Measurements from ENCODE around the gene MAK.
"Not testable (repeated sequence)": the region's sequence is repeated elsewhere in the genome, so short reads cannot be mapped to it uniquely, and the experiment has no call there.

Gene MAK

DNA sequence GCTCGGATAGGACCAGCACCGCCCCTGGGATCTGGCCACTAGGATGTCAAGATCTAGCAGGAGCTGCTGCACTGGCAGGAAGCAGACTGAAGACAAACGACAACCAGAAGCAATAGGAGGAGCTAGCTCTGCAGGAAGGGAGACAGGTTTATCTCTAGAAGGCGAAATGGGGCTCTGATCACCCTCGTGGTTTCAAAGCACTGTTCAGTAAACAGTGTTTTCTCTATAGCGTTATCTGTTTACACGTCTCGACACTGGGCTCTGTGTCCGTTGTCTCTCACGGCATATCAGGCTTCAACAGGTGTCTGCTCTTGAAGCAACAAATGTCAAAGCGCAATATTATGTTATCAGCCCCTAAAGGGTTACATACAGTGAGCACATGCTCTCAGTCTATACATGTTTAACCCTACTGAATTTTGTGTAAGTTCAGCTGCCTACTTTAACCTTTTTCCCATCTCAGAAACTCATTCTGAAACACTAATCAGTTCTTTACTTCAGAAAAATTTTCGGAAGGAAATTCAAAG, 66.9 kb downstream of the MAK start:
- DNase-seq = no peak

DNA sequence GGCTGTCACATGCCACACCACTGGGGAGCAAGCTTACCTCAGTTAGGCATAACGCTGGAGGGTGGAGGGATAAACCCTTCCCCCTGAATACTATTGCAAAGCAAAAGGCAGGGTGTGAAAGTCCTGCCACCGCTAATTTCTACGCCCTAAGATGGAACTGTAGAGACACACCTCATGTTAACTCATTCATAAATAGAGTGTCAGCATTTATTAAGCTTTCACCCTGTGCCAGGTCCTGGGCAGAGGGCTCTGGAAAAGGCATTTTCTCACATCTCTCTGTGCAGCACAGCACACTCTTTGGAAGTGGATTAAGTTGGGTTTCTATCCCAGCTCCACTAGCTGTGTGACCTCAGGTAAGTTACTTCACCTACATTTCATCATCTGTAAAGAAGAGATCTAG, 68.9 kb downstream of the MAK start:
- DNase-seq = no peak

DNA sequence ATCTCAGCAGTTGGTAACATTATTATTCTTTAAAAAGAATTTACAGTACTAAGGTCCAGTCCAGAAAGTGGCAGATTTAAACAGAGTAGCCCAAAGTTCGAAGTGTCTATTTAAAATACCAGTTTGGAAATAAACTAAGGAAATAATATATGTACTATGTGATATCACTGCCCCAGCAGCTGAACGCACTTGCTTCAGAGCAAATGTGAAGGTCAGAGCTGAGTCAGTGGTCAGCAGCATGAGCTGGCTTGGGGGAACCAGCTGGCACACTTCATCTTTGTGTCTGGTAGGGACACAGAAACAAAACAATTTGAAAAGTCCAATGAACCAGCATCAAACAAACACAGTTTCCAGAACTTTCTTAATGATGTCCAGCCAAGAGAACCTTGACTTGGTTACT, 75.3 kb downstream of the MAK start:
- DNase-seq = no peak

DNA sequence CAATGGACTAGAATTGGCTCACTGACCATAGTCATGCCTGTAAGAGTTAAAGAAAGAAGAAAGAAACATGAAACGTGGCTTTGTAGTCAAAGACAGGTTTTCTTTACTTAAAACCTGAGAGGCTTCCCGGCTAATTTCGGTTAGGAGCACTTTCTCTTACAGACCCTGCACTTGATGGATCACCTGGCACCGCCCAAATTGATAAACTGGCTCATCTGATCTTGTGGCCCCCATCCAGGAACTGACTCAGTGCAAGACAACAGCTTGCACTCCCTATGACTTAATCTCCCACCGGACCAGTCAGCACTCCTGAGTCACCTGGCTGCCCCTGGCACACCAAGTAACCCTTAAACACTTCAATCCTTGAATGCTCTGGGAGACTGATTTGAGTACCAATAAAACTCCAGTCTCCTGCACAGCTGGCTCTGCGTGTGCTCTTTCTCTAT, 78.4 kb downstream of the MAK start:
- no peak for DNase-seq

DNA sequence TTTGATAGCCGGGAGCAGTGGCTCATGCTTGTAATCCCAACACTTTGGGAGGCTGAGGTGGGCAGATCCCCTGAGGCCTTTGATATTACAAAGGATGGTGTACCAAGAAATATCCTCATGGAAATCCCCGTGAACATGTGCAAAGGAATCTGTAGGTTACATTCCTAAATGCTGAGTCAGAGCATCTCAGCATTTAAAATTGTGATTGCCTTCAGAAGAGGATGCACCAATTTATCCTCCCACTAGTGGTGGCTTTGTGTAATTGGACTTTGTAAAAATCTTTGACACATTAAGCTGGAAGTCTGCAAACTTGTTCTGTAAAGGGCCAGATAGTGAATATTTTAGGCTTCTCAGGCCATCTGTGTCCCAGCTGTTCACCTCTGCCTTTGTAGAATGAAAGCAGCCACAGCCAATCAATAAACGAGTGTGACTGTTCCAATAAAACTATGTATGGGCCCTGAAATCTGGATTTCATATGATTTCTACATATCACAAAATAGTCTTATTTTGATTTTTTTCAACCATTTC, 79.0 kb downstream of the MAK start:
- DNase-seq = no peak

DNA sequence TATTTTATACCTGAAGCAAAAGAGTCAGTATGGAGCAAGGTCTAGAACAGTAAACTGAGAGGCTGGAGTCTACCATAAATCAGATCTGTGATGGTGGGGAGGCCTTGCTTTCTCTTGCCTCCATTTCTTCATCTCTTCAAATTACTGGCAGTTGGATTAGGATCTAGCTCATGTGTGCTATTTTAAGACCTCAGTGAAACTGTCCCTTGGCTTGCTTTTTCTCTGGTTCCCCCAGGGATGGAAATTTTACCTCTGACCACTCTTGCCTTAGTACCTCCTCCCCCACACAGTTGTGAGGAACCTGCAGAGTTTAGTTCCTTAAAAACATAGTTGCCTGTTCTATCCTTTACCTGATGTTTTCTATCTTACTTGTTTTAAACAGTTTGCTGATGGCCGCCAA, 82.3 kb downstream of the MAK start:
- DNase-seq = no peak

DNA sequence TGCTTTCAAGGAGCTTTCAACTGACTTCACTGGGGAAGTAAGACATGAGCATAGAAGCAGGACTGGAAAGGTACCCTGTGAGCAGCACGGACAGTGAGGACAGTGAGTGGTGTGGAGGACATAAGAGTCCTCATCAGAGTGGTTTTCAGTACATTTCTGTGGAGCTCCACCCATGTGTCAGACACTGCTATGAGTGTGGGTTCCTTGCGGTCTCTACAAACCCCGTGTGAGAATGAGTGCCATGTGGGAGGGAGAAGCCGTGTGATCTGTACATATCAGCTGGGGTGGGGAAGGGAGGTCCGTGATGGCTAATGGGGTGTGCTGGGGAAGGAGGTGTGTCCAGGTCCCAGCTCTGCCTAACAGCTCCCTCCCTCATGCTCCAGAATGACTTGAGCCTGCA, 86.6 kb downstream of the MAK start:
- not testable (repeated sequence) for DNase-seq

DNA sequence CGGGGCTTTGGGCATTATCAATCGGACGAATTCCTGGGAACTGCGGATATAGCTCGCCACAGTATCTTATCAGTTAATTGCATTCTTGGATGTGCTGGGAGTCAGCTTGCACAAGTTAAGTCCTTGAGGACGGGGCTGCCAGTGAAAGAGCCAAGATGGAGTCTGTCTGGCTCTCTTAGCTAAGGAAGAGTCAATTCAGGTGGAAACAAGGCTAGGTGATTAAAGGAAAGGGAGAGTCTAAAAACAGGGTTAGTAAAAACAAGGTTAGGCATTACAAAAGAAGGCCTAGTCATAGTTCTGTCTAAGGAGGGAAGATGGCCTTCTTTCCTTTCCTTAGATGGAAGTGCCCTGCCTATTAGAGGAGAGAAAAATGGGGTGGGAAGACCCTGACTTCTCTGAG, 87.8 kb downstream of the MAK start:
- not testable (repeated sequence) for DNase-seq

DNA sequence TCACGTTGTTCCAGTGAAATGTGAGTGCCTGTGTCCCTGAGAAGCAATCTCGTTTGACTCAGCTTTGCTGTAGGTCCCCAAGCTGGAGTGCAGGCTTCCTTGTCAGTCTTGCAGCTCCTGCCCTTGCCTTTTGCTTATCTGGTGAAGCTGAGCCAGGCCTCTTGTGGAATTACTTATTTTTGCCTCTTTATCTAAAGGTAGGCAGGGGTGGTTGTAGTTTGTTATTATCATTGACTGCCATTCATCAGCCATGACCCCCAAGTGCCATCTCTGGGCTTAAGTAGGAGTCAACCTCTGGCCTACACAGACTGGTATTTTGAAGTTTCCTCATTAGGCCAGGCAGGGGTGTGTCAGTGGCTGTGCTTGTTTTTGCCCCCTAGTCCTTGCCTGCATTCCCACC, 88.6 kb downstream of the MAK start:
- DNase-seq = no peak

DNA sequence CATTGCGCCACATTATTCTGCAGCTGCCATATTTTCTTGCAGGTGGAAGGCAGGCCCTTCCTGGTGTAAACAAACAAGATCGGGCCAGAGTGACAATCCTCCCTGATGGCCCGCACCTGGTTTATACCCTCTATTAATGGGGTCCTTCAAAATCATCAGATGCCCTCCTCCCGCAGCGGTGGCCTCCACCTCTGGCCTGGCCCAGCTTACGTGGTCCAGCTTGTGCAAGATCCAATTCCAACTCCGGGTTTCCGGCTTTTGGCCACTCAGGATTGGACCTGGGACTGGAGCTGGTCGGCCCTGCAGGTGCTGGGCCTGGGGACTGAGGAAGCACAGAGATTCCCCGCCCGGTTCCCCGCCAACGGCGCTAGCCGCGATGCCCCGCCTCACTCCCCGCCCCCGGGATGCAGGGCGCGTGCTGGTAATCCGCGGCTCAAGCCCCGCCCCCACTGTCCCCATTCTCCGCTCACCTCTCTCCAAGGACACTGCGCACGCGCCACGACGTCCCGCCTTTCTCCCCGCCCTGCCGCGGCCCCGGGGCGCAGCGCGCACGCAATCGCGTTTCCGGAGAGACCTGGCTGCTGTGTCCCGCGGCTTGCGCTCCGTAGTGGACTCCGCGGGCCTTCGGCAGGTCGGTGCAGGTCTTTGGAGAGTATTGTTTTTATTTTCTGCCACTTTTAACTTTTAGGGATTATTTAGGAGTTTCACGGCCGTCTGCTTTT, 90.9 kb downstream of the MAK start, which contains the start of gene TMEM14B:
Gene TMEM14B (plus strand): TSS at position 555 of the 722 bp plus-strand sequence. CDS start 1,441 bp downstream, outside the sequence.
- peak; percentile 93 to 97 for DNase-seq

DNA sequence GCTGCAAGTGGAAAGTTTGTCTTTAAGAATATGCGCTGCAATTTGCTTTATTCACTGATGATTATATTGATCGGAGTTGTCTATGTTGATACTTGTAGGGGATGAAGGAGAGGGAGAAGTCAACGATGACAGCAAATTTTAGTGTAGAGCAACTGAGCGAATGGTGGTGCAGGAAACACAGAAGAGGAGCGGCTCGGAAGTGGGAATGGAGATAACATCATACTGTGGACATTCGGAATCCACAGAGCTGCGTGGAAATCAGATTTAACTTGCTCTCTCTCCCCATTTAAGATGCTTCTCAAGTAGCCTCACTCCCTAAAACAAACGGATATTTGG, 91.5 kb downstream of the MAK start:
- DNase-seq = no peak

DNA sequence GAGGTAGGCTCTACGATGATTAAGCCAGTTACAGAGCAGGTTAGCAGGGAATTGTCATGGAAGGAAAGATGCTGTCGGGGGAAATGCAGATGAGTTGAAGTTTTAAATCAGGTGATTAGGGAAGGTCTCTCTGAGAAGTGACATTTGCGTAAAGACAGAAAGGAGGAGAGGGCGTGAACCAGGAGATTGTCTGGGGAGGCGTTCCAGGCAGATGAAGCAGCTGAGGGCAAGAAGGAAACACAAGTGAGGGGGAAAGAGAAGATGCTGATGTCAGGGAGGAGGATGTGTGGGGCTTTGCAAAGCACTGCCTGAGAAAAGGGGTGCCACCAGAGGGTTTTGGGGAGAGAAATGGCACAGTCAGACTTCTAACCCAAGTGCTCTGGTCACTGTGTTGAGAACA, 93.2 kb downstream of the MAK start:
- DNase-seq = no peak

DNA sequence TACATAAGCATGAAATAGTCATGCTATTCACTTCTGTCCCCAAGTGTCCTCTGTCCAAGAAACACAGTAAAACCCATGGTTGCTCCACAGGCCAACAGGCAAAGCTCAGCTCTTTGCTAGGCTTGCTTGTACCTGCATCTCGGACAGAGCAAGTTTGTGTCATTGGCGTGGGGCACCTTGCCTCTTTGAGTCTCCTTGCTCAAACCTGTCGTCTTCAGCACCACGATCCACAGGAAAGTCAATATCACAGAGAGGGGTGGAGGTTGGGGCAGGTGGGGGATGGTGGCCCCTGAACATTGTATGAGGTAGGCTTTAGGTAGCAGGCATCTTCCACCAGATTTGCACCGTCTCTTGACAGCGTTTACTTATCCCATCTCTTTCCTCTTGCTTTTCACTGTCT, 94.8 kb downstream of the MAK start:
- no peak for DNase-seq

DNA sequence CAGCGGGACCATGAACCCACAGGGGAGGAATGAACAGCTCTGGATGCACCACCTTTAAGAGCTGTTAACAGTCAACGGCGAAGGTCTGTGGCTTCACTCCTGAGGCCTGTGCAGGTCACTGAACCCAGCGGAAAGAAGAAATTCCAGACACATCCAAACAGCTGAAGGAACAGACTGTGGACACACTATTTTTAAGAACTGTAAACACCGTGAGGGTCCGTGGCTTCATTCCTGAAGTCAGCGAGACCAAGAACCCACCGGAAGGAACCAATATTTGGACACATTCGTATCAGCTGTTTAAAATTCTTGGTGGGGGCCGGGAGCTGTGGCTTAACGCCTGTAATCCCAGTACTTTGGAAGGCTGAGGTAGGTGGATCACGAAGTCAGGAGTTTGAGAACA, 96.1 kb downstream of the MAK start:
- DNase-seq = no peak

DNA sequence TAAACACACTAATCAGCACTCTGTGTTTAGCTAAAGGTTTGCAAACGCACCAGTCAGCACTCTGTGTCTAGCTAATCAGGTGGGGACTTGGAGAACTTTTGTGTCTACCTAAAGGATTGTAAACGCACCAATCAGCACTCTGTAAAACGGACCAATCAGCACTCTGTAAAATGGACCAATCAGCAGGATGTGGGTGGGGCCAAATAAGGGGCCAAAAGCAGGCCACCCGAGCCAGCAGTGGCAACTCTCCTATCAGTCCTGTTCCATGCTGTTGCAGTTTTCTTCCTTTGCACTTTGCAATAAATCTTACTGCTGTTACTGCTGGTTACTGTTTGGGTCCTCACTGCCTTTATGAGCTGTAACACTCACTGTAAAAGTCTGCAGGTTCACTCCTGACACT, 96.7 kb downstream of the MAK start:
- not testable (repeated sequence) for DNase-seq

DNA sequence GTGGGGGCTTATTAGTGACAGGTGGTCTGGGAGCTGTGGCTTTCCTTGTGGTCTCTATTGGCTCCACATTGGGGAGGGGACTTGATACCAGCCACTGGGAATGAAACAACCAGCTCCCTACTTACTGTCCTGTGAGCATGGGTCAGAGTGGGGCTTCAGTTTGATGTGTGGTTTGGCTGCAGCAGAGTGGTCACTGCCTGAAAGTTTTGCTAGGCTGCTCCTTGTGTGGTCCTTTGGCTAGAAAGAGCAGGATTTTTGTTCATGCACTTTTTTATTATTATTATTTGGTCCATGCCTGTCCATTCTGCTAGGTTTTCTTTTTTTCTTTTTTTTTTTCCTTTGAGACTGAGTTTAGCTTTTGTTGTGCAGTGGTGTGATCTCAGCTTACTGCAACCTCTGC, 98.3 kb downstream of the MAK start:
- no peak for DNase-seq

DNA sequence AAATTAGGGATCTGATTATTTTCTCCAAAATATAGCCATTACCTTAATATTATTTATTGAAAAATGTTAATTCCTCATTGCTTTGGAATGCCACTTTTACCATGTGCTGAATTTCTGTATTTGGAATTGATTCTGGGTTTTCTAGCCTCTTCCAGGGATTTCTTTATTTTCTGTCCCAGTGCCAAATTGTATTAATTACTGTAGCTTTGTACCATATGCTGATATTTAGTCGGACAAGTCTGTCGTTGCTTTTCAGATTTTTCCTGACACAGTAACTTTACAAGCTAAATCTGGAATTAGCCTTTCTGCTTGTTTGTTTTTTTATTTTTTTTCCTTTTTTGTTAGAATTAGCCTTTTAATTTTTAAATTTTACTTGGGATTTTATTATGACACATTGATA, 101.6 kb downstream of the MAK start:
- DNase-seq = no peak

DNA sequence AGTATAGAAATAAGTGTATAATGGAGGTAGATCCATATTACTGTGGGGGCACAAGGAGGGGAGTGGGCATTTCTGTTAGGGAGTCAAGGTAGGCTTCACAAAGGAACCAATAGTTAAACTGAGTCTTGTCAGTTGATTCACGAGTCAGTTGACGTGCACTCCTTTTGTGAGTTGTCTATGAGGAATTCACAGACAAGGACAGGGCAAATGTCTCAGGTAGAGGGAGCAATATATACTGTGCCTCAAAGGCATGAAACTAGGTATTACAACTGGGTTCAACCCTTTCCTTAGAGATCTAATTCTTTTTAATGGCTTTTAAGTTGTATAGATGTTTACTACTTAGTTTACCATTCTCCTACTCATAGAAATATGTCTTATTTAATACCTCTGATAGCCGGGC, 104.5 kb downstream of the MAK start:
- DNase-seq = no peak

DNA sequence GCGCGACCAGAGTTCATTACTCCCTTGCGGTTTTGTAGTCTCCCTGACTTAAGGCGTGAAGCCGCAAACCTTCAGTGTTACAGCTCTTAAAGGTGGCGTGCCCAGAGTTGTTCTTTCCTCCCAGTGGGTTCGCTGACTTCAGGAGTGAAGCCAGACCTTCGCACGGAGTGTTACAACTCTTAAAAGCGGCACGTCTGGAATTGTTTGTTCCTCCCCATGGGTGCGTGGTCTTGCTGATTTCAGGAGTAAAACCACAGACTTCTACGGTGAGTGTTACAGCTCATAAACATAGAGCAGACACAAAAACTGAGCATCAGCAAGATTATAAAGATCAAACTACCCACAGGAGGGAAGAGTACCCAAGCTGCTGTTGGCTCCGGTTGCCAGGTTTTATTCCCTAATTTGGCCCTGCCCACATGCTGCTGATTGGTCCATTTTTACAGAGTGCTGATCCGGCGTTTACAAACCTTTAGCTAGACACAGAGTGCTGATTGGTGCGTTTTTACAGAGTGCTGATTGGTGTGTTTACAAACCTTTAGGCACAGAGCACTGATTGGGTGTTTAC, 105.1 kb downstream of the MAK start:
- no peak for DNase-seq

DNA sequence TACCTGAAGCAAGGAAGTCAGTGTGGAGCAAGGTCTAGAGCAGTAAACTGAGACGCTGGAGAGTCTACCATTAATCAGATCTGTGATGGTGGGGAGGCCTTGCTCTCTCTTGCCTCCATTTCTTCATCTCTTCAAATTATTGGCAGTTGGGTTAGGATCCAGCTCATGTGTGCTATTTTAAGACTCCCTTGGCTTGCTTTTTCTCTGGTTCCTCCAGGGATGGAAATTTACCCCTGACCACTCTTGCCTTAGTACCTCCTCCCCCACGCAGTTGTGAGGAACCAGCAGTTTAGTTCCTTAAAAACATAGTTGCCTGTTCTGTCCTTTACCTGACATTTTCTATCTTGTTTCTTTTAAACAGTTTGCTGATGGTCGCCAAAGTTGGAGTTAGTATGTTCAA, 108.1 kb downstream of the MAK start:
- no peak for DNase-seq

DNA sequence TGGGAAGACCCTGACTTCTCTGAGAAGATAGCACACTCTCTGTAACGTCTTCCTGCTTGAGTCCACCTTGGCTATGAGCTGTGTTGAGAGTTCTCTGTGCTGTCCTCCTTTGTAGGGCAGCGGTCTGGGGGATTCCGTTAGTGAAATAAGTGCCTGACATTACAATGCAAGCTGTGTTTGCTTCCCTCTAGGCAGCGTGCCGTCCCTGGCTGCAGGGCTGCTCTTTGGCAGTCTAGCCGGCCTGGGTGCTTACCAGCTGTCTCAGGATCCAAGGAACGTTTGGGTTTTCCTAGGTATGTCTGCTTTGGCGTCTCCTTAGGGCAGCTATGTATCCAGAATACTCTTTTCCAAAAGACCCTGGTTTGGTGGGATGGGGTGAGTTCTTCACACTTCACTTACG, 112.6 kb downstream of the MAK start:
- DNase-seq = no peak

DNA sequence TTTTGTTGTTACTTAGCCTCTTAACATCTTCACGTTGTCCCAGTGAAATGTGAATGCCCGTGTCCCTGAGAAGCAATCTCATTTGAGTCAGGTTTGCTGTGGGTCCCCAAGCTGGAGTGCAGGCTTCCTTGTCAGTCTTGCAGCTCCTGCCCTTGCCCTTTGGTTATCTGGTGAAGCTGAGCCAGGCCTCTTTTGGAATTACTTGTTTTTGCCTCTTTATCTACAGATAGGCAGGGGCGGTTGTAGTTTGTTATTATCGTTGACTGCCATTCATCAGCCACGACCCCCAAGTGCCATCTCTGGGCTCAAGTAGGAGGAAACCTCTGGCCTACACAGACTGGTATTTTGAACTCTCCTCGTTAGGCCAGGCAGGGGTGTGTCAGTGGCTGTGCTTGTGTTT, 113.3 kb downstream of the MAK start:
- no peak for DNase-seq

DNA sequence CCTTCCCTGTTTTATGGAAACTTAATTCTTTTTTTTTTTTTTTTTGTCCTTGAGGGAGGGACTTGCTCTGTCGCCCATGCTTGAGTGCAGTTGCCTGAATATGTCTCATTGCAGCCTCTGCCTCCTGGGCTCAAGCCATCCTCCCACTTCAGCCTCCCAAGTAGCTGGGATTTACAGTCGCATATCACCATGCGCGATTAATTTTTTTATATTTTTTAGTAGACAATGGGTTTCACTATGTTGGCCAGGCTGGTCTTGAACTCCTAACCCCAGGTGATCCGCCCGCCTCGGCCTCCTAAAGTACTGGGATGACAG, 114.8 kb downstream of the MAK start:
- no peak for DNase-seq

DNA sequence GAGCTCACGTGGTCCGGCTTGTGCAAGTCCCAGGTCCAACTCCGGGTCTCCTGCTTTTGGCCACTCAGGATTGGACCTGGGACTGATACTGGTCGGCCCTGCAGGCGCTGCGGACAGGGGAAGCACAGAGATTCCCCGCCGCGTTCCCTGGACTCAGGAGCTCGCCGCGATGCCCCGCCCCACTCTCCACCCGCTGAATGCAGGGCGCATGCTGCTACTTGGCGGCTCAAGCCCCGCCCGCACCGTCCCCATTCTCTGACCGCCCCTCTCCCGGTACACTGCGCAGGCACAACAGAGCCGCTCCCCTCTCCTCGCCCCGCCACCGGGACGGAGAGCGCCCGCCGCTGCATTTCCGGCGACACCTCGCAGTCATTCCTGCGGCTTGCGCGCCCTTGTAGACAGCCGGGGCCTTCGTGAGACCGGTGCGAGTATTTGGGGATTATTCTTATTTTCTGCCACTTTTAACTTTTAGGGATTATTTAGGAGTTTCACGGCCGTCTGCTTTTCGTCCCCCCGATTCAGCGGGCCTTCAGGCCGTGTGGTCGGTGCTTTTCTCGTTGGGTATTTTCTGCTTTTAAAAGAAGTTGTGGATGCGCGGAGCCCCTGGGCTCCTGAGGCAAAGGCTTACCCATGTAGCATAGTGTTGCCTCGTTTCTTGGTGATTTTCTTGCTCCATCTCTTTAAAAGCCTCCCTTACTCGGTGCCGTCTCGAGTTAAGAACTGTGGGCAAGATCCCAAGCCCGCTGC, 115.3 kb downstream of the MAK start, which contains the start of gene TMEM14C:
Gene TMEM14C (plus strand): TSS at position 251 of the 747 bp plus-strand sequence. CDS start 1,544 bp downstream, outside the sequence.
- peak; percentile 60 to 83 for DNase-seq

All from bone marrow (tissue), 2 donors.